HG03342 (cell line): ENCODE results near the gene GPR21.

Source experiments
- ATAC-seq: cut with Tn5 transposase; IDR thresholded peaks from one replicate; pipeline ENCODE4 v1.9.1; 2021; ENCODE audit warnings: mild to moderate bottlenecking, moderate library complexity; ENCODE audit not compliant: unreplicated experiment

Gene GPR21

GRCh38 chr9:123033864-123034601, 566 bp downstream of the GPR21 start:
- ATAC-seq, result no peak

- no peak for ATAC-seq
Measured at GRCh38 chr9:123034881-123035510, 1.5 kb downstream of the GPR21 start.

- no peak for ATAC-seq
Measured at GRCh38 chr9:123035791-123036190, 2.3 kb downstream of the GPR21 start.

- no peak for ATAC-seq
Measured at GRCh38 chr9:123036893-123037545, 3.6 kb downstream of the GPR21 start.

GRCh38 chr9:123039617-123040219, 6.3 kb downstream of the GPR21 start:
- ATAC-seq, result no peak

GRCh38 chr9:123040801-123041200, 7.3 kb downstream of the GPR21 start:
- no peak for ATAC-seq

GRCh38 chr9:123041489-123041888, 8.0 kb downstream of the GPR21 start:
- ATAC-seq, result no peak

GRCh38 chr9:123043081-123043939, 9.8 kb downstream of the GPR21 start:
- no peak for ATAC-seq

GRCh38 chr9:123044586-123044985, 11.1 kb downstream of the GPR21 start:
- ATAC-seq, result no peak

- ATAC-seq, result no peak
Measured at GRCh38 chr9:123046406-123047195, 13.1 kb downstream of the GPR21 start.

- ATAC-seq, result no peak
Measured at GRCh38 chr9:123048748-123049147, 15.3 kb downstream of the GPR21 start.

GRCh38 chr9:123049589-123050222, 16.2 kb downstream of the GPR21 start:
- no peak for ATAC-seq

- no peak for ATAC-seq
Measured at GRCh38 chr9:123053046-123053445, 19.6 kb downstream of the GPR21 start.

- no peak for ATAC-seq
Measured at GRCh38 chr9:123053711-123054110, 20.2 kb downstream of the GPR21 start.

- no peak for ATAC-seq
Measured at GRCh38 chr9:123058834-123059233, 25.4 kb downstream of the GPR21 start.

GRCh38 chr9:123059472-123060220, 26.2 kb downstream of the GPR21 start:
- ATAC-seq, result no peak

GRCh38 chr9:123061216-123061615, 27.7 kb downstream of the GPR21 start:
- ATAC-seq, result no peak

- no peak for ATAC-seq
Measured at GRCh38 chr9:123062351-123063176, 29.1 kb downstream of the GPR21 start.
